Panc1 (cell line): ENCODE measurements around the gene SV2B. TPM values are rescaled to one million over a fixed set of nuclear protein-coding genes. Genes with fewer than 3 reads are reported as not detected.

Experiments
- ATAC-seq: fragments of 200-7000 bp; cut with Tn5 transposase; 2 replicates; pipeline ENCODE4 v1.9.1; 2020; ENCODE audit warnings: mild to moderate bottlenecking, moderate library complexity
- BruUV-seq: library from RNA; stranded (reverse); fragments of 400-500 nt; replicated peaks from 2 replicates; lab custom pipeline; 2021; lab: Mats Ljungman, UMichigan
- CTCF ChIA-PET: fragments of 300-600 bp; sonication (Branson Sonifier 250); formaldehyde crosslinking; loops from one replicate; lab custom pipeline; 2022; ENCODE audit warnings: antibody characterized with exemption; lab: Charles Lee
- POLR2A ChIA-PET: fragments of 300-600 bp; sonication (Branson Sonifier 250); formaldehyde crosslinking; loops from one replicate; lab custom pipeline; 2022; ENCODE audit warnings: antibody characterized with exemption; lab: Charles Lee
- DNase-seq: peaks from one replicate; pipeline ENCODE4 v3.0.0-alpha.2; 2010; ENCODE audit warnings: low read depth, low spot score
- H3K27ac ChIP-seq: 2 replicates; pipeline ENCODE4 v1.5.1; 2011; ENCODE audit warnings: mild to moderate bottlenecking, low read length, inconsistent platforms
- H3K27me3 ChIP-seq: fragments of 200-500 bp; sonication (Bioruptor generic); 2 replicates; pipeline ENCODE4 v1.6.0; 2014; ENCODE audit warnings: low read length, inconsistent platforms; ENCODE audit not compliant: control insufficient read depth, insufficient read depth
- H3K36me3 ChIP-seq: fragments of 200-500 bp; sonication (Bioruptor generic); 2 replicates; pipeline ENCODE4 v1.5.1; 2014; ENCODE audit warnings: inconsistent platforms, mild to moderate bottlenecking, low read length, moderate library complexity; ENCODE audit not compliant: control insufficient read depth, insufficient read depth
- H3K4me1 ChIP-seq: 2 replicates; pipeline ENCODE4 v1.5.1; 2011; ENCODE audit warnings: inconsistent platforms, mild to moderate bottlenecking, low read length, moderate library complexity; ENCODE audit not compliant: control insufficient read depth, insufficient read depth
- H3K4me3 ChIP-seq, 2 experiments: 2 replicates each; pipeline ENCODE4 v1.5.1; 2011 to 2012; ENCODE audit warnings: low read depth in 2 of 2, low read length in 2 of 2, mild to moderate bottlenecking in 2 of 2, inconsistent platforms in 1 of 2, moderate library complexity in 1 of 2
- H3K9me3 ChIP-seq: fragments of 200-500 bp; sonication (Bioruptor generic); 2 replicates; pipeline ENCODE4 v1.5.1; 2014; ENCODE audit warnings: low read depth, mild to moderate bottlenecking, inconsistent platforms, low read length, moderate library complexity; ENCODE audit not compliant: control insufficient read depth, insufficient read depth
- POLR2AphosphoS5 ChIP-seq: IDR thresholded peaks from 2 replicates; pipeline ENCODE4 v1.6.1; 2012; ENCODE audit warnings: mild to moderate bottlenecking, low read depth, low read length, moderate library complexity
- SIN3A ChIP-seq: IDR thresholded peaks from 2 replicates; pipeline ENCODE4 v1.6.1; 2012; ENCODE audit warnings: low read depth, mild to moderate bottlenecking, low read length, moderate library complexity, borderline replicate concordance; ENCODE audit not compliant: insufficient read depth
- TCF7L2 ChIP-seq: IDR thresholded peaks from 2 replicates; pipeline ENCODE4 v1.6.1; 2011; ENCODE audit warnings: mild to moderate bottlenecking, low read depth, low read length, inconsistent platforms
- in situ Hi-C: cut with HindIII; loops from 2 replicates; pipeline ENCODE4 v1.10.0; 2016; ENCODE audit warnings: low sequenced_read_pairs, low pct_unique_long_range_greater_than_20kb
- intact Hi-C: fragments of 100-400 bp; cut with micrococcal nuclease; formaldehyde crosslinking; loops from one replicate; pipeline ENCODE4 v1.10.0; 2022; ENCODE audit not compliant: unreplicated experiment
- total RNA-seq: library from RNA; stranded (reverse); gene quantifications from one replicate; pipeline ENCODE4 v1.2.1, GENCODE V29; 2021; ENCODE audit not compliant: unreplicated experiment
- TF ChIP-seq, protein P1 (sequence below), 2 experiments: IDR thresholded peaks; 2 replicates each; pipeline ENCODE4 v1.6.1; 2011 to 2012; ENCODE audit warnings: low read depth in 2 of 2, control low read depth in 1 of 2, low read length in 1 of 2, mild to moderate bottlenecking in 1 of 2, moderate library complexity in 1 of 2; ENCODE audit not compliant: insufficient read depth in 1 of 2
- TF ChIP-seq, protein P2 (sequence below): fragments of 450-650 bp; IDR thresholded peaks from 2 replicates; pipeline ENCODE4 v1.5.1; 2017; ENCODE audit warnings: mild to moderate bottlenecking

Gene SV2B
- total RNA-seq, 1 experiment from 2014 or later, result not detected

DNA sequence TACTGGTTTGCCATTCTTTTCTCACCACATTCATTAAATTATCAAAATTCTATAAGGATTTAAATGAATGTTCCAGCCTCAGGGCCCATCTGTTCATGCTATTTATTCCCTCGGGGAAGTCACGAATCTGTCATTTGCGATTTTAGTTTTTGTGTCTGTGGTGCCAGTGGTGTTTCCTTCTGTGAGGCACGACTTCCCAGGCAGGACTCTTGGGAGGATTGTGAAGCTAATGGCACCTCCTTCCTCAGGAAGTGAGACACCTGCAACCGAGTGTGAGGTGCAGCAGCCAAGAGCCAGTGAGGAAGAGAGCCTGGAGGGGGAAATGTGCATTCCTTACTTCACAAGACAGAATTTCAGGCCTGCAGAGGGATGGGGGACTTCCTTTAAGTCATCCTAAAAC is 24.1 kb downstream of the SV2B start:
- in situ Hi-C loops, result no loop called here
- H3K27ac ChIP-seq, result no peak overlapping the region
- H3K4me3 ChIP-seq, result no peak overlapping the region
- BruUV-seq, result no TSS peak
- no peaks in the 10 kb centered on the region for H3K9me3 ChIP-seq
- H3K36me3 ChIP-seq, result no peaks in the 10 kb centered on the region
- no peak for ATAC-seq
- ChIA-PET POLR2A (no interaction called here), CTCF (no interaction called here)
- H3K27me3 ChIP-seq, result peaks cover 19% of the 10 kb centered on the region
- no peak for DNase-seq
- no peaks in the 10 kb centered on the region for H3K4me1 ChIP-seq
- no peak for TF ChIP-seq POLR2AphosphoS5
- no peak for TF ChIP-seq SIN3A
- TF ChIP-seq, protein P1, sequence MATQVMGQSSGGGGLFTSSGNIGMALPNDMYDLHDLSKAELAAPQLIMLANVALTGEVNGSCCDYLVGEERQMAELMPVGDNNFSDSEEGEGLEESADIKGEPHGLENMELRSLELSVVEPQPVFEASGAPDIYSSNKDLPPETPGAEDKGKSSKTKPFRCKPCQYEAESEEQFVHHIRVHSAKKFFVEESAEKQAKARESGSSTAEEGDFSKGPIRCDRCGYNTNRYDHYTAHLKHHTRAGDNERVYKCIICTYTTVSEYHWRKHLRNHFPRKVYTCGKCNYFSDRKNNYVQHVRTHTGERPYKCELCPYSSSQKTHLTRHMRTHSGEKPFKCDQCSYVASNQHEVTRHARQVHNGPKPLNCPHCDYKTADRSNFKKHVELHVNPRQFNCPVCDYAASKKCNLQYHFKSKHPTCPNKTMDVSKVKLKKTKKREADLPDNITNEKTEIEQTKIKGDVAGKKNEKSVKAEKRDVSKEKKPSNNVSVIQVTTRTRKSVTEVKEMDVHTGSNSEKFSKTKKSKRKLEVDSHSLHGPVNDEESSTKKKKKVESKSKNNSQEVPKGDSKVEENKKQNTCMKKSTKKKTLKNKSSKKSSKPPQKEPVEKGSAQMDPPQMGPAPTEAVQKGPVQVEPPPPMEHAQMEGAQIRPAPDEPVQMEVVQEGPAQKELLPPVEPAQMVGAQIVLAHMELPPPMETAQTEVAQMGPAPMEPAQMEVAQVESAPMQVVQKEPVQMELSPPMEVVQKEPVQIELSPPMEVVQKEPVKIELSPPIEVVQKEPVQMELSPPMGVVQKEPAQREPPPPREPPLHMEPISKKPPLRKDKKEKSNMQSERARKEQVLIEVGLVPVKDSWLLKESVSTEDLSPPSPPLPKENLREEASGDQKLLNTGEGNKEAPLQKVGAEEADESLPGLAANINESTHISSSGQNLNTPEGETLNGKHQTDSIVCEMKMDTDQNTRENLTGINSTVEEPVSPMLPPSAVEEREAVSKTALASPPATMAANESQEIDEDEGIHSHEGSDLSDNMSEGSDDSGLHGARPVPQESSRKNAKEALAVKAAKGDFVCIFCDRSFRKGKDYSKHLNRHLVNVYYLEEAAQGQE (IDR thresholded peaks at IDR 0.05; ENCODE audit: insufficient read depth in 1 of 2, low read depth in 2 of 2, low read length in 1 of 2), result no peak
- TF ChIP-seq, protein P2, sequence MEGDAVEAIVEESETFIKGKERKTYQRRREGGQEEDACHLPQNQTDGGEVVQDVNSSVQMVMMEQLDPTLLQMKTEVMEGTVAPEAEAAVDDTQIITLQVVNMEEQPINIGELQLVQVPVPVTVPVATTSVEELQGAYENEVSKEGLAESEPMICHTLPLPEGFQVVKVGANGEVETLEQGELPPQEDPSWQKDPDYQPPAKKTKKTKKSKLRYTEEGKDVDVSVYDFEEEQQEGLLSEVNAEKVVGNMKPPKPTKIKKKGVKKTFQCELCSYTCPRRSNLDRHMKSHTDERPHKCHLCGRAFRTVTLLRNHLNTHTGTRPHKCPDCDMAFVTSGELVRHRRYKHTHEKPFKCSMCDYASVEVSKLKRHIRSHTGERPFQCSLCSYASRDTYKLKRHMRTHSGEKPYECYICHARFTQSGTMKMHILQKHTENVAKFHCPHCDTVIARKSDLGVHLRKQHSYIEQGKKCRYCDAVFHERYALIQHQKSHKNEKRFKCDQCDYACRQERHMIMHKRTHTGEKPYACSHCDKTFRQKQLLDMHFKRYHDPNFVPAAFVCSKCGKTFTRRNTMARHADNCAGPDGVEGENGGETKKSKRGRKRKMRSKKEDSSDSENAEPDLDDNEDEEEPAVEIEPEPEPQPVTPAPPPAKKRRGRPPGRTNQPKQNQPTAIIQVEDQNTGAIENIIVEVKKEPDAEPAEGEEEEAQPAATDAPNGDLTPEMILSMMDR, result no peak
- TF ChIP-seq TCF7L2, result no peak
- intact Hi-C loops, result no loop called here

DNA sequence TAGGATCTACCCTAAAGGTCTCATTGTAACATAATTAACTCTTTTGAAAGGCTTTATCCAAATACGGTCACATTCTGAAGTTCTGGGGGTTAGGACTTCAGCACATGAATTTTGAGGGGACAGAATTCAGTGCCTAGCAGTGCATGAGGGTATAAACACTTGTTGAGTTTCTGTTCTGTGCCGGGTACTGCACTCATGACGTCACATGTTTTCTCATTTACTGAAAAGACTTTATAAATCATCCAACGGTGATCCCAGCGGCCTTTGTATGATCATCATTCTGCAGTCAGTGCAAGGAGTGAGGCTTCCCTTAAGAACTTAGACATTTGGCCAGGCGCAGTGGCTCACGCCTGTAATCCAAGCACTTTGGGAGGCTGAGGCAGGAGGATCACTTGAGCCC is 25.1 kb downstream of the SV2B start:
- ChIA-PET POLR2A (no interaction called here), CTCF (no interaction called here)
- ATAC-seq (no peak), DNase-seq (no peak)
- H3K36me3 ChIP-seq, result no peaks in the 10 kb centered on the region
- intact Hi-C loops, result no loop called here
- BruUV-seq, result no TSS peak
- no peaks in the 10 kb centered on the region for H3K9me3 ChIP-seq
- peaks cover 16% of the 10 kb centered on the region for H3K27me3 ChIP-seq
- no peak overlapping the region for H3K4me3 ChIP-seq
- TF ChIP-seq POLR2AphosphoS5, result no peak
- TF ChIP-seq, protein P2, result no peak
- no peak for TF ChIP-seq SIN3A
- TF ChIP-seq, protein P1 (IDR thresholded peaks at IDR 0.05; ENCODE audit: insufficient read depth in 1 of 2, low read depth in 2 of 2, low read length in 1 of 2), result no peak
- TF ChIP-seq TCF7L2, result no peak
- in situ Hi-C loops, result no loop called here
- no peaks in the 10 kb centered on the region for H3K4me1 ChIP-seq
- no peak overlapping the region for H3K27ac ChIP-seq
